HG03442 (cell line): ENCODE results near the gene SLC6A19.
"Not testable (repeated sequence)": the region's sequence is repeated elsewhere in the genome, so short reads cannot be mapped to it uniquely, and the experiment has no call there.

Source experiments
- ATAC-seq: cut with Tn5 transposase; IDR thresholded peaks from one replicate; pipeline ENCODE4 v1.9.1; 2021; ENCODE audit warnings: mild to moderate bottlenecking, moderate library complexity; ENCODE audit not compliant: unreplicated experiment

Gene SLC6A19

GRCh38 chr5:1201327-1202025 is at the start of gene SLC6A19:
SLC6A19 (plus strand) TSS chr5:1201595; CDS start chr5:1201651, 56 bp downstream.
- ATAC-seq = no peak

DNA sequence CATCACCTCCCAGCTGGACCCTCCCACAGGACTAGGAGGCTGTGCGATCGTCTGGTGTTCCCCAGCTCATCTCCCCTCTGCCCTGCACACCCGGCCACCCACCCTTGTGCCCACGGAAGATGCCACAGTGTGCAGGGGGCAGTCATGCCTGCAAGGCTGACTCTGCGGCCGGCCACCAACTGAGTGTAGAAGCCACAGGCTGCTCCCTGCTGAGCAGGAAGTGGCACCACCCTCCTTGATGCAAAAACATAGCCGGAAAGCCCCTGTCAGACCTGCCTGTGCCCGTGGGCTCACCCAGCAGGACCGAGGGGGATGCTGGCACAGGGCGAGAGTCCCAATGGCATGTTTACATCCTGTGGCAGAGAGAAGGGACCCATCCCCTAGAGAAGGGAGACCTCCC is 49.2 kb upstream of the SLC6A19 start:
- no peak for ATAC-seq

DNA sequence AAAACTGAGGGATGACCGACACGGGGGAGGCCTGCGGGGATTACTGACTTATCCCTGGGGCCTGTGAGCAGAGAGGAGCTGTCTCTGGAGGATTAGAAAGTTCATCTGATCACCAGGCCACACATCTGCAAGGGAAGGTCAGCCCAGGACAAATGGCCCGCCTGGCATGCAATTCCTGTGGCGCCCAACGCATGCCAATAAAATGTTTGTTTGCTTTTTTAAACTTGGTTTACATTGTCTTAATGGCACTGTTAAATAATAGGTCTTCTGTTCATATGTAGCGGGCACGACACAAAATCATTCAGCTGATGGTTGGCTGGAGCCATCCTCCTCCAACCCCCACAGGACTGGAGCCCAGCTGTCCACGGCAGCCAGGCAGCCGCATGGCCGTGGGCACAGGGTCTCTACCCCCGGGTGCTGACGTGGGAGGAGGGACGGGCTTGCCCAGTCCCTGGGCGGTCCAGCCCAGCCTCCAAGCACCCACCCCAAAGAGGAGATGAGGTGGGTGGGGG is 48.6 kb upstream of the SLC6A19 start:
- ATAC-seq = no peak

GRCh38 chr5:1153428-1153827 is 48.0 kb upstream of the SLC6A19 start:
- ATAC-seq = no peak

DNA sequence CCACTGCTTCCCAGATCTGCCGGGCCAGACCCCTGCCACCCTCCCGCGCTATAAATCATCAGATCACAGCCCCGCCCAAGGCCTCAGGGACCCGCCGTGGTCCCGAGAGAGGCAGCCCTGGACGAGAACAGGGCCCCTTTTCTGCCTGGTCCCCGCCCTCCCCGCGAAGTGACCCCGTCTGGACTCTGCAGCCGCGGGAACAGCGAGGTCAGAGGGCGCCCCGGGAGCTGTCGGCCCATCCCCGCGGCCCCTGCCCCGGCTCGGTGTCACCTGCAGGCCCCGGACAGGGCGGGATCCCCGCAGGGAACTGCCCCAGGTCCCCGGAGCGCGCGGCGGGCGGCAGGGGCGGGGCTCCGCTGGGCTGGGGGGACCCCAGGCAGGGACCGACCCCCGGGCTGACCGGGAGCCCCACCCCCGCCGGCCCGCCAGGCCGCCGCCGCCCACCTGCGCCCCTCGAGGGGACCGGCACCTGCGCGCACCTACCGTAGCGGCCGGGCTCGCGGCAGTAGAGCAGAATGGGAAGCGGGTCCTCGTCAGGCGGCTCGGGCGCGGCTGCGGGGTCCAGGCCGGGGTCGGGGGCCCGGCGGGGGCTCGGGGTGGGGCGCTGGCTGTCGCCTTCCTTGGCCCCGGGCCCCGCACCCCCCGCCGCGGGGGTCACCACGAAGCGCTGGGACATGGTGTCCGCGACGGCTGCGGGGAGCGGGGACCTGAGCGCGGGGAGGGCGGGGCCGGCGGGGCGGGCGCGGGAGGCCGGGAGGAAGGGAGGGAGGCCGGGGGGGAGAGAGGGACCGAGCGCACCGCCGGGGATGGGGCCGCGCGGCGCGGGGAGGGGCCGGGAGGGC is 46.0 kb upstream of the SLC6A19 start:
- ATAC-seq = no peak

DNA sequence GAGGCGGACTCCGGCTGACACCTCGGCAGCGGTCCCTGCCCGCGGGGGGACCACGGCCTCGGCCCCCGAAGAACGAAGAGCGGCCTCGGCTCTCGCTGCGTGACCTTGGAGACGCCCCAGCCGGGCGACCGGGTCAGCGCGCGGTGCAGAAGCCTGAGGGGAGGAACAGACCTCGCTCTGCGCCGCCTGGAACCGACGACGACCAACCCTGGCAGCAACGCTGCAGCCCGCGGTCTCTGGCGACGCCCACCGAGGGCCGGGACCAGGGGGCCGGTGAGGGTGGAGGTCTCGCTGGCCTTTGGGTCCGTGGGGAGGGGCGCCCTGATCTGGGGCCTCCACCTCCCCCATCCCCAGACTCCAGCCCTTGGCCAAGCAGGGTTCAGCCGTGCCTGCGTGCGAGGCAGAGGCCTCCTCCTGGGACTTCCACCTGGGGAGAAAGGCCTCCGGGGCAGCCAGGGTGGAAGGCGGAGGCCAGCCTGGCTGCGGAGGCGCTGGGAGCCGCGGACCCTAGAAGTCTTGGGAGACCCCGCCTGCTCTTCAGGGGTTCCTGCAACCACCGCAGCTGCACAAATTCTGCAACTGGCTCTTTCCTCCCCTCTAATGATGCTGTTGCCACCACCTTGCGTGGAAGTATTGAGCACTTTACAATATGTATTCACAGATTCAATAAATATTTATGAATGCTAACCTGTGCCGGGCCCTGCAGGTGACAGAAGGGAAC is 45.2 kb upstream of the SLC6A19 start:
- ATAC-seq = no peak

GRCh38 chr5:1156754-1157460 is 44.5 kb upstream of the SLC6A19 start:
- no peak for ATAC-seq

DNA sequence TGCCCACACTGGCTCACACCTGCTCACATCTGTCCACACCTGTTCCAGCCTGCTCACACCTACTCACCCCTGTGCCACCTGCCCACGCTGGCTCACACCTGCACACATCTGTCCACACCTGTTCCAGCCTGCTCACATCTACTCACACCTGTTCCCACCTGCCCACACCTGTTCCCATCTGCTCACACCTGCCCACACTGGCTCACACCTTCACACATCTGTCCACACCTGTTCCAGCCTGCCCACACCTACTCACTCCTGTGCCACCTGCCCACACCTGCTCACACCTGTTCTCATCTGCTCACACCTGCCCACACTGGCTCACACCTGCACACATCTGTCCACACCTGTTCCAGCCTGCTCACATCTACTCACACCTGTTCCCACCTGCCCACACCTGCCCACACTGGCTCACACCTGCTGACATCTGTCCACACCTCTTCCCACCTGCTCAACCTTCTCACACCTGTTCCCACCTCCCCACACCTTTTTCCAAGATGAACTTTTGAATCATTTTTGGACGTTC is 43.9 kb upstream of the SLC6A19 start:
- ATAC-seq = not testable (repeated sequence)

- no peak for ATAC-seq
Observed at GRCh38 chr5:1158647-1159340, 42.6 kb upstream of the SLC6A19 start.

DNA sequence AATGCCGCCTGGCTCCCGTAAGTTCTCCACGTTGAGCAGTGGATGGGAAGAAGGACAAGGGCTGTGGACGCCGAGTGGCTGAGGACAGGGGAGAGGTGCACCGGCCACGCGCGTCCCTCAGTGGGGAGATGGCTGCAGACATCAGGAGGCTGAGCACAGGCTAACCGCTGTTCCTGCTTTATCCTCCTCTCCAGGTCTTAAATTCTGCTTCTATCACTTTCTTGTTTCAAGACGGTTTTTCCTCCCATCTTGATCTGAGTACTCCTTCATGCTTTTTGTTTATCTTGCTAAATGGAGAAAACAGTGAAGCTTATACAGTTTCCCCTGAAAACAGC is 42.1 kb upstream of the SLC6A19 start:
- ATAC-seq = no peak

GRCh38 chr5:1159774-1160406 is 41.5 kb upstream of the SLC6A19 start:
- no peak for ATAC-seq

- no peak for ATAC-seq
Observed at GRCh38 chr5:1161108-1161832, 40.1 kb upstream of the SLC6A19 start.

GRCh38 chr5:1161833-1162229 is 39.6 kb upstream of the SLC6A19 start:
- ATAC-seq = no peak

- no peak for ATAC-seq
Observed at GRCh38 chr5:1162276-1162675, 39.1 kb upstream of the SLC6A19 start.

GRCh38 chr5:1162751-1163150 is 38.6 kb upstream of the SLC6A19 start:
- ATAC-seq = no peak

DNA sequence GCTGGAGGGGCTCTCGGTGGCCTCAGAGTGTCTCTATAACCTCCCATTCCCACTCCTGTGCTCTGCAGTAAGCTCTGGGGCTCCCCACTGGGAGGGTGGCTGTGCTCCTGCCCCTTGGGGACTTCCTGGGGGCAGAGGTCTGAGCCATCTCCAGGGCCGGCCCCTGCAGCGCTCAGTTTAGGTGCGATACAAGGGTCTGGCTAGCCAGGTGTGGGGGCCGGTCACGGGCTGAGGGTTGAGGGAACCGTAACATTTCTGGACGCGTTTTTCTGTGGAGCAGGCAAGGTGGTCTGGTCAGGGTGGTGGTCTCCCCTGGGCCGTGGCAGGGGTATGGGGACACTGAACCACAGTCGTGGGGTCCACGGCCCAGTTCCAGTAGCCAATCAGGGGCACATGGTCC is 38.0 kb upstream of the SLC6A19 start:
- no peak for ATAC-seq

DNA sequence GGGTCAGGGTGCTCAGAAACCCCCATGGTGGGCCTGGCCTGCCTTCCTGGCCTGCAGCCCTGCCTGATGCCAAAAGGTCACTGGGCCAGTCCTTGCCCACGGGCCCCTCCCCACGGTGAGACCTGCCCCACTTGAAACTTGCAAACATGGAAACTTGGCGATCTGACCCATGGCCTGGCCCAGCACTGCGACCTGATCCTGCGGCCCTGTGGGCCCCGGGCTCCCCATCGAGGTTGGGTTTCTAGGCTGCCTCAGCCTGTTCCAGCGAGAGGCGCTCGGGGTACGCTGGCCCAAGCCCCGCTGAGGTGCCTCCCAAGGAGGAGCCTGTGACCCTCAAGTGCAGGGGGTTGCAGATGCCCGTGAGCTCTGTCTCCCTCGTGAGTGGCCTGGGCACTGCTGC is 37.5 kb upstream of the SLC6A19 start:
- no peak for ATAC-seq

GRCh38 chr5:1164696-1165630 is 36.4 kb upstream of the SLC6A19 start:
- ATAC-seq = no peak
